Activated CD4-positive, alpha-beta memory T cell treated with anti-CD3 and anti-CD28 coated beads for 36 hours (primary cell): ENCODE measurements around the gene TCF7L1. TPM values are rescaled to one million over a fixed set of nuclear protein-coding genes. Genes with fewer than 3 reads are reported as not detected.
A peak's percentile ranks its signal among the peaks of the same experiment; 100 is the strongest.
"Not testable (repeated sequence)": the region's sequence is repeated elsewhere in the genome, so short reads cannot be mapped to it uniquely, and the experiment has no call there.

Experiments
- CTCF ChIA-PET: fragments of 350-600 bp; sonication (Branson Sonifier 250); formaldehyde crosslinking; loops from one replicate; lab custom pipeline; 2021; ENCODE audit warnings: antibody characterized with exemption, inconsistent platforms; lab: Charles Lee
- POLR2A ChIA-PET: fragments of 350-600 bp; sonication (Branson Sonifier 250); formaldehyde crosslinking; loops from one replicate; lab custom pipeline; 2021; ENCODE audit warnings: antibody characterized with exemption; lab: Charles Lee
- DNase-seq: peaks from one replicate; pipeline ENCODE4 v3.0.0-alpha.2; 2020
- H3K27ac Mint-ChIP-seq: one replicate; pipeline ENCODE4 v1.8.0; 2021; ENCODE audit warnings: mixed read lengths
- H3K27me3 Mint-ChIP-seq: one replicate; pipeline ENCODE4 v1.8.0; 2021; ENCODE audit warnings: mixed read lengths
- H3K36me3 Mint-ChIP-seq: one replicate; pipeline ENCODE4 v1.8.0; 2021; ENCODE audit warnings: mixed read lengths
- H3K4me1 Mint-ChIP-seq: one replicate; pipeline ENCODE4 v1.8.0; 2021; ENCODE audit warnings: low read depth, mixed read lengths
- H3K4me3 Mint-ChIP-seq: one replicate; pipeline ENCODE4 v1.8.0; 2021; ENCODE audit warnings: mild to moderate bottlenecking, mixed read lengths
- H3K9me3 Mint-ChIP-seq: one replicate; pipeline ENCODE4 v1.8.0; 2021; ENCODE audit warnings: mixed read lengths
- intact Hi-C: fragments of 100-400 bp; cut with micrococcal nuclease; formaldehyde crosslinking; loops from one replicate; pipeline ENCODE4 v1.15.1; 2023
- total RNA-seq, 2 experiments: library from RNA; stranded (reverse); gene quantifications; one replicate each; pipeline ENCODE4 v1.2.3, GENCODE V29; 2021

The TCF7L1 gene
- total RNA-seq, 2 experiments from 2014 or later = 0.07 TPM; not detected in 1

DNA sequence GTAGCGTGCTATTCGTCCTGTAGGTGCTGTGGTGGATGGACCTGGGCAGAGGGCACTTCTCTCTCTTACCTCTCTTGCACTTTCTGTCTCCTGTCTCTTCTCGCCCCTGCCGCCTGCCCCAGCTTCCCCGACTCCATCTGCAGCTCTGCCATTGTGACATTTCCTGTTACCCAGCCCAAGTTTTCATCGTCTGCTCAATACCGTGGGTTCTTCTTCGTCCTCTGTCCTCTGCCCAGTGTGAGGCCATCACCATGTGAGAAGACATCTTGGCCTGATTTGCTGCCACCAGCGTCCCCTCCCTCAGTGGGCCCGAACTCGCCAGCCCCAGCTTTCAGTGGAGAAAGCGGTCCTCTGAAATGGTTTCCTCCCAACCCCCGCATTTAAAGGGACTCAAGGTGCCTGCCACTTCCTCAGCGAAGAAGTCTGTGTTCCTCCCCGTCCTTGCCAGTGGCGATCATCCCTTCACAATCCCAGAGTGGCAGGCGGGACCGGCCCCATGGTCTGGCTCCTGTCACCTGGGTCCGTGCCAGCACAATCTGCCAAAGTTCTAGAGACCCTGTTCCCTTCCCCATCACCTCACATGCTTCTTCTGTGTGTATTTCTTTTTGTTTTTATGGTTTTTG is 176.6 kb downstream of the TCF7L1 start:
- ChIA-PET POLR2A (interaction anchor here (1.0 to 3.2 kb wide), 6 partner anchors 10 to 229 kb away, joined by 3 to 14 read pairs (median 4); partner anchors contain the start of genes ELMOD3, MAT2A, RETSAT and TGOLN2), CTCF (interaction anchor here (1.0 to 3.6 kb wide), 4 partner anchors 10 to 292 kb away, joined by 3 to 31 read pairs (median 4); no protein-coding TSS in a partner anchor)
- Mint-ChIP-seq H3K27me3 (no peaks in the 10 kb centered on the region), H3K4me1 (peaks cover 31% of the 10 kb centered on the region), H3K27ac (peak overlapping the region; percentile 38), H3K36me3 (peaks cover 3% of the 10 kb centered on the region), H3K4me3 (peak overlapping the region; percentile 60), H3K9me3 (no peaks in the 10 kb centered on the region)
- intact Hi-C loops = loop anchor here (1.0 to 2.0 kb wide), 2 partner anchors 8 to 17 kb away; partner anchors contain the start of gene TGOLN2
- peak; percentile 36 for DNase-seq

DNA sequence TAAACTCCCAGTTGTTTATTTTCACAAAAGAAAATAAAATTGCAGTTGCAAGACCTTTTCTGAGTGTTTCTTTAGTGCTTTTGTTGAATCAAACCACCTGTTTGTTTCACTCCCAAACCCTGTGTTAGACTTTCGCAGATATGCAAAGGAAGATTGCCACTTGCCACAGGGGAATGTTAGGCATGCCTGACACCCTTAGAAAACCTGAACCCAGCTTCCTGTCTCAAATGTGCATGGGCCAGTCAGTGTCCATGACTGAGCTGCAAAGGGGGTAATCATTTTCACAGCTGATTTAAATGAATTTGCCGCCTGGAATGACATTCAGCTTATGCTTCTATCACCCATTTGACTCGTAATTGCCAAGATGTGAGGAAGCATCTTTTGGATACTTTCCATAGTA is 177.1 kb downstream of the TCF7L1 start:
- CTCF ChIA-PET = interaction anchor here (1.0 to 3.6 kb wide), 3 partner anchors 11 to 292 kb away, joined by 3 to 31 read pairs (median 6); no protein-coding TSS in a partner anchor
- H3K4me3 Mint-ChIP-seq = peak overlapping the region; percentile 60
- H3K9me3 Mint-ChIP-seq = no peaks in the 10 kb centered on the region

DNA sequence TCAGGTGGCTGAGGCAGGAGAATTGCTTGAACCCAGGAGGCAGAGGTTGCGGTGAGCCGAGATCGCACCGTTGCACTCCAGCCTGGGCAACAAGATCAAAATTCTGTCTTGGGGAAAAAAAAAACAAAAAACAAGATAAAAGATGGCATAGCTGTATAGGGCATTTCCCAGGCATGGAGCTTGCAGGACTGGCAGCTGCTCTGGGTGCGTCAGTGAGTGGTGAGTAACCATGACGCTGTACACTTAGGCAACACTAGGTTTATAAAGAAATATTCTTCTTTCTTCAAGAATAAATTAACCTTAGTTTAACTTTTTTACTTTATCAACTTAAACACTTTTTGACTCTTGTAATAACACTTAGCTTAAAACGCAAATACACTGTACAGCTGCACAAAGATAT is 179.2 kb downstream of the TCF7L1 start:
- POLR2A ChIA-PET = interaction anchor here (0.6 to 0.7 kb wide), 2 partner anchors 24 to 340 kb away, joined by 3 read pairs; no protein-coding TSS in a partner anchor
- no peak overlapping the region for H3K27ac Mint-ChIP-seq
- intact Hi-C loops = no loop called here
- CTCF ChIA-PET = interaction anchor here (1.0 kb wide), 1 partner anchor 13 kb away, joined by 8 read pairs; no protein-coding TSS in a partner anchor
- DNase-seq = no peak
- no peak overlapping the region for H3K4me3 Mint-ChIP-seq
- H3K4me1 Mint-ChIP-seq = peaks cover 30% of the 10 kb centered on the region
- no peaks in the 10 kb centered on the region for H3K9me3 Mint-ChIP-seq
- H3K27me3 Mint-ChIP-seq = no peaks in the 10 kb centered on the region
- peaks cover 19% of the 10 kb centered on the region for H3K36me3 Mint-ChIP-seq

More for the DNA sequence above, 177.1 kb downstream of the TCF7L1 start:
- peaks cover 7% of the 10 kb centered on the region for H3K36me3 Mint-ChIP-seq
- intact Hi-C loops = loop anchor here (1.0 to 2.0 kb wide), 2 partner anchors 8 to 16 kb away; partner anchors contain the start of gene TGOLN2
- H3K27me3 Mint-ChIP-seq = no peaks in the 10 kb centered on the region
- peaks cover 31% of the 10 kb centered on the region for H3K4me1 Mint-ChIP-seq
- no peak for DNase-seq
- POLR2A ChIA-PET = interaction anchor here (1.0 to 3.1 kb wide), 4 partner anchors 9 to 228 kb away, joined by 3 to 14 read pairs (median 4); partner anchors contain the start of genes MAT2A and TGOLN2
- no peak overlapping the region for H3K27ac Mint-ChIP-seq

DNA sequence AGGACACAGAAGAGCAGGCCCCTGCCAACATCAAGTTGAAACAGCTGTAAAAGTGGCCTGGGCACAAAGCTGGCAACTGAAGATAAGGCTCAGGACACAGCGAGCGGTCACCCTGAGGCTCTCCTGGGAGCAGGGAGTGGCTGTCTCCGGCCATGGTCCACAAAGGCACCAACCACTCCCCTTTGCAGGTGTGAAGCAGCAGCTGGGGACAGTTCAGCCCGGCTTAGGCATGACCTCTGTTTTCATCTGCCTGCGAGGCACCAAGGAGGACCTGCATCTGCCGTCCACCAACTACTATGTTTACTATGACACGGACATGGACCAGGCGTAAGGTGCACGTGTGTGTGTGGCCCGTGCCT is 181.7 kb downstream of the TCF7L1 start:
- POLR2A ChIA-PET = interaction anchor here (0.8 kb wide), 1 partner anchor 10 kb away, joined by 3 read pairs; no protein-coding TSS in a partner anchor
- Mint-ChIP-seq H3K27me3 (no peaks in the 10 kb centered on the region), H3K9me3 (no peaks in the 10 kb centered on the region), H3K36me3 (peaks cover 33% of the 10 kb centered on the region), H3K4me1 (peaks cover 32% of the 10 kb centered on the region), H3K27ac (no peak overlapping the region), H3K4me3 (no peak overlapping the region)
- CTCF ChIA-PET = interaction anchor here (1.0 kb wide), 1 partner anchor 15 kb away, joined by 5 read pairs; no protein-coding TSS in a partner anchor
- intact Hi-C loops = no loop called here
- DNase-seq = no peak

DNA sequence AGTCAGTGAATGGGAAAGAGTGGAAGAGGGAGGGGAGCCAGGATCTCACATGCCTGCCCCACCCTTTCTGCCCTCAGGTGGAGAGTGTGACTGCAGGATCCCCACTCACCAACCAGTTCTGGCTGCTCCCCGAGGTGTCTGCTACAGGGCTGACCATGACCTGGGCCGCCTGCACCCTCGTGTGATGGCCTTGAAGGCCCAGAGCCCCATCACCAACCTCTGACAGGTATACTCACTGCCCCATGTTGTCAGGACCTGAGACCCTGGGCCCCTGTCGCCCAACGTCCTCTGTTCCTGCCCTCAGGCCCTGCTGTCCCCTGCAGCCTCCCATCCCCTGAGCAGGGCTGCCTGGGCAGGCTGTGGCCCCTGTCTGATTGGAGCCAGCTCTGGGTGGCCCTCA is 182.7 kb downstream of the TCF7L1 start:
- POLR2A ChIA-PET = not testable (repeated sequence)

DNA sequence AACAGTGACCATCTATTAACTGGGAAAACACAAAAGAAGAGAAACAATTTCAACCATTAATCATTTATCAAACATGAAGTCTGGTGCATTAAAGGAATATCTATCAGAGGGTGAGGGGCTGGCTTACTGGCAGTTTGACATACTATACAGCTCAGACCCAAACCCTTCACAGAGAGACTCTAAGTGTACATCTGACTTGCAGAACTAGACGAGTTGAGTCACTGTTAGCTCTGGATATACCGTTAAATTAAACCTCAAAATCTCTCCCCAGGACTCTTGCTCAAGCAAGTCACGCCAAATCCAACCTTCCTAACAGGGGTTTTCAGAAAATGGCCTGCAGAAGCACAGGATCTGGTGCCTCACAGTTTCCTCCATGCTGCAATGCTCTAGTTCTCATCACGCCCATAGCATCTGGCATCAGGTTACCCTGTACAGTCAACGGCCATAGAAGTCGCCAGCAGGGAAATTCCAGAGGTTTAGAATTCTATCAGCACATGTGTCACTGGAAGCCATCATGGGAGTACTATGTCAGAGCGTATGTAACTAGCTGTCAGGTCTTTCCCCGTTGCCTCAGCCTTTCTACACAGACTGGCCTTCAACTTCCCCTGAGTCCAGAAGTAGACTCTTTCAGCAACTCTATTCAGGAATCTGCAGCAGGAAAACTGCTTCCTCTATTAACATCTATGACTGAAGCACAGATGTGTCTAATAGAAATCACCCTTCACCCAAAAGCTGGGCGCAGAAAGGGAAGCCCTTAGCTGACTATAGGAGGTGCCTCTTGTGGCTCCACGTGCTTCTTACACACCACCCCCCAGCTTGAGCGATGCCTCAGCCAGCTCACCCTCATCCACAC is 185.3 kb downstream of the TCF7L1 start:
- Mint-ChIP-seq H3K4me1 (peaks cover 57% of the 10 kb centered on the region), H3K36me3 (peaks cover 66% of the 10 kb centered on the region), H3K27ac (peak overlapping the region; percentile 82), H3K9me3 (no peaks in the 10 kb centered on the region), H3K27me3 (no peaks in the 10 kb centered on the region), H3K4me3 (peak overlapping the region; percentile 30)
- ChIA-PET CTCF (interaction anchor here (0.6 to 4.0 kb wide), 6 partner anchors 9 to 319 kb away, joined by 3 to 28 read pairs (median 4); partner anchors contain the start of gene TGOLN2), POLR2A (interaction anchor here (0.6 to 3.2 kb wide), 9 partner anchors 9 to 358 kb away, joined by 3 to 25 read pairs (median 3); partner anchors contain the start of genes ELMOD3, MAT2A, RETSAT and TGOLN2)
- intact Hi-C loops = loop anchor here (1.0 kb wide), 1 partner anchor 8 kb away; no protein-coding TSS in a partner anchor
- DNase-seq = peak; percentile 70

More for the DNA sequence above, 182.7 kb downstream of the TCF7L1 start:
- H3K4me3 Mint-ChIP-seq, DNase-seq, intact Hi-C loops, H3K9me3 Mint-ChIP-seq, H3K27me3 Mint-ChIP-seq, H3K27ac Mint-ChIP-seq: not testable (repeated sequence)
- Mint-ChIP-seq H3K4me1 (peaks cover 35% of the 10 kb centered on the region), H3K36me3 (peaks cover 43% of the 10 kb centered on the region)
- CTCF ChIA-PET = interaction anchor here (1.2 kb wide), 1 partner anchor 16 kb away, joined by 3 read pairs; no protein-coding TSS in a partner anchor

DNA sequence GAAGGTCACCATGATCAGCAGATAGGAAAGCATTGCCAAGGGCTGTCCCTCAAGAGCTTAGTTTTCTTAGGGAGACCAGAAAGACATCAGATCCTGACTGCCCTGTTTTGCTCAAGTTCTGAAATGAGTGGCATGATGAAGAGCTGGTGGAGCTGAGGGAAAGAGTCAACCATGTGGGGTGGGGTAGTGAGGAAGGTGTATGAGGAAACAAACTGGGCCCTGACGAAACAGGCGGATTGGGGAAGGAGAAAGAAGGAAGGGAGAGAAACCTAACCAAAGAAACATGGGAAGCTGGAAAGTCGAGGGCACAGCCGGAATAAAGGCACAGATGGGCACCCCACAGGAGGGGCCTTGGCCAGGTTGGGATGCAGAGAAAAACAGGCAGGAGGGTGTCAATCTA is 186.6 kb downstream of the TCF7L1 start:
- no peaks in the 10 kb centered on the region for H3K27me3 Mint-ChIP-seq
- no peak overlapping the region for H3K4me3 Mint-ChIP-seq
- ChIA-PET POLR2A (interaction anchor here (1.0 to 3.2 kb wide), 7 partner anchors 8 to 231 kb away, joined by 3 to 25 read pairs (median 8); partner anchors contain the start of genes ELMOD3, MAT2A, RETSAT and TGOLN2), CTCF (interaction anchor here (0.7 to 4.0 kb wide), 4 partner anchors 8 to 318 kb away, joined by 3 to 28 read pairs (median 4); partner anchors contain the start of gene TGOLN2)
- H3K27ac Mint-ChIP-seq = peak overlapping the region; percentile 82
- no peaks in the 10 kb centered on the region for H3K9me3 Mint-ChIP-seq
- peaks cover 71% of the 10 kb centered on the region for H3K4me1 Mint-ChIP-seq
- peaks cover 75% of the 10 kb centered on the region for H3K36me3 Mint-ChIP-seq
- no peak for DNase-seq
- intact Hi-C loops = no loop called here

DNA sequence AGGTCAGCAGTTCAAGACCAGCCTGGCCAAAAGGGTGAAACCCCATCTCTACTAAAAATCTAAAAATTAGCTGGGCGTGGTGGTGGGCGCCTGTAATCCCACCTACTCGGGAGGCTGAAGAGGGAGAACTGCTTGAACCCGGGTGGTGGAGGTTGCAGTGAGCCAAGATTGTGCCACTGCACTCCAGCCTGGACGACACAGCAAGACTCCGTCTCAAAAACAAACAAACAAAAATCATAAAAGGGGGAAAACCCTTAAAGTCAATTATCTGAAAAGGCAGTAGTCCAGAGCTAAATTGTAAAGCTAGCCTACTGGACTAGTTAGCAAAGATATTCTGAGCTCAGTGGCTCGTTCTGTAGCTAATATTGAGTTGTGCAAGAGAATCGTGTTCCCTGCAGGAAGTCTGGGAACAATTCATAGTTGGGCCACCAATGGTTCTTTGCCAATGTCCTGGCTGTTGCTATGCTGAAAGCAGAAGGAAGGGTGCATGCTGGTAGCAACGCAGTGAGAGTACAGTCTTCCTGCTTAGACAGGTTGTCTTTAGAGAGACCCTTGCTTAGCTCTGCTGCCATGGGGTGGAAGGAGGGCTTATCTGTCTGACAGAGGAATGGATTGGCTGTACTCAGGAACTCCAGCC is 190.3 kb downstream of the TCF7L1 start:
- H3K4me3 Mint-ChIP-seq = peak overlapping the region; percentile 98
- H3K9me3 Mint-ChIP-seq = no peaks in the 10 kb centered on the region
- ChIA-PET POLR2A (interaction anchor here (1.1 kb wide), 1 partner anchor 30 kb away, joined by 3 read pairs; the partner anchor contains the start of gene RETSAT), CTCF (interaction anchor here (2.2 kb wide), 1 partner anchor 23 kb away, joined by 10 read pairs; no protein-coding TSS in a partner anchor)
- peaks cover 64% of the 10 kb centered on the region for H3K4me1 Mint-ChIP-seq
- peaks cover 85% of the 10 kb centered on the region for H3K36me3 Mint-ChIP-seq
- intact Hi-C loops = no loop called here
- no peak for DNase-seq
- H3K27me3 Mint-ChIP-seq = no peaks in the 10 kb centered on the region
- H3K27ac Mint-ChIP-seq = peak overlapping the region; percentile 99

DNA sequence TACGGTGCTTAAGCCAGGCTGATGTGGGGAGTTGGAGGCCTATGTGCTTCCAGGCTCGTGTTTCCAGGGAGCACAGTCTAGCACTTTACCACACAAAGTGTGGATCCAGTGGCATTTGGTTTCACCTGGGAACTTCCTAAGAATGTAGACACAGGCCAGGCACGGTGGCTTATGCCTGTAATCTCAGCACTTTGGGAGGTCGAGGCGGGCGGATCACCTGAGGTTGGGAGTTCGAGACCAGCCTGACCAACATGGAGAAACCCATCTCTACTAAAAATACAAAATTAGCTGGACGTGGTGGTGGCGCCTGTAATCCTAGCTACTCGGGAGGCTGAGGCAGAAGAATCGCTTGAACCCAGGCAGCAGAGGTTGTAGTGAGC is 190.8 kb downstream of the TCF7L1 start:
- CTCF ChIA-PET = interaction anchor here (2.2 kb wide), 1 partner anchor 23 kb away, joined by 10 read pairs; no protein-coding TSS in a partner anchor
- H3K27me3 Mint-ChIP-seq, DNase-seq, POLR2A ChIA-PET, H3K9me3 Mint-ChIP-seq, intact Hi-C loops: not testable (repeated sequence)
- peak overlapping the region; percentile 98 for H3K4me3 Mint-ChIP-seq
- H3K4me1 Mint-ChIP-seq = peaks cover 61% of the 10 kb centered on the region
- peaks cover 80% of the 10 kb centered on the region for H3K36me3 Mint-ChIP-seq
- H3K27ac Mint-ChIP-seq = peak overlapping the region; percentile 99

DNA sequence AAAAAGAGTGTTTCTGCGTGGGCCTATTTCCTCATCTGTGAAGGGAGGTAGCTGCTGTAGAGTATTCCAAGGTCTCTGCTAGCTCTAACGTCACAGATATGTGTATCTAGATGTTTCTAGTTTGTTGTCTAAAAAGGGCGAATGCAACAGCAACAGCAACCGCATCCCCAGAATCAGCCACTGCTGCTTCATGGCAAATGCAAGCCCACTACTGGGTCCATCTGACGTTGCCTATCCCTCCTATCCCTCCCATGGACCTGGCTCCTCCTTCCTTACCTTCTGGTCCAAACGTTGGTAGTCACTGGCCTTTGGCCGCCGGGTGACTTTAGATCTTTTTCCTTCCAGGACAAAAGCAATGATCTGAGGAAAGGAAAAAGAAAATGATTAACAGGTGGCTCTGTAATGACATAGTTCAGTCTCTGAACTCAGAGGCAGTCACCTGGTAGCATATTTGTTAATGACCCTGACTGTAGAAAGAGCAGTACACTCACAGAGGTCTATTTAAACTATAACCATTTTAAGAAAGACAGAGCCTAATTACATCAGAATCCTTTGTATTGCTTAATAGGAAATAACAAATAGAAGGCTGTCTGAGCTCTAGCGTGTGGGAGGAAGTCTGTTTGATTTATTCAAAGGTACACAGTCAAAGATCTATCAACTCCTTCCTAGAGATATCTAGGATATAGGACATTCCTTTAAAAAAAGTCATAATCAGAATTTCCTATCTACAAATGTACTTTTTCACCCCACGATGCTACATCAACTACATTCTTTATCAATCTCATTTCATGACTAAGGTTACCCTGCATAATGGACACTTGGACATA is 191.7 kb downstream of the TCF7L1 start:
- Mint-ChIP-seq H3K36me3 (peaks cover 75% of the 10 kb centered on the region), H3K4me1 (peaks cover 58% of the 10 kb centered on the region), H3K9me3 (no peaks in the 10 kb centered on the region), H3K27me3 (no peaks in the 10 kb centered on the region), H3K4me3 (peak overlapping the region; percentile 98), H3K27ac (peak overlapping the region; percentile 99)
- POLR2A ChIA-PET = interaction anchor here (0.7 to 1.2 kb wide), 3 partner anchors 10 to 226 kb away, joined by 3 to 4 read pairs (median 3); no protein-coding TSS in a partner anchor
- no peak for DNase-seq
- CTCF ChIA-PET = interaction anchor here (0.6 to 3.3 kb wide), 4 partner anchors 24 to 227 kb away, joined by 3 to 16 read pairs (median 6); partner anchors contain the start of genes ELMOD3 and RETSAT
- intact Hi-C loops = loop anchor here (5.0 kb wide), 1 partner anchor 272 kb away; the partner anchor contains the start of gene RNF181
